GM18951 (cell line): ENCODE measurements around the gene EPHA6.
"Not testable (repeated sequence)": the region's sequence is repeated elsewhere in the genome, so short reads cannot be mapped to it uniquely, and the experiment has no call there.

Source experiments
- POLR2A ChIP-seq: IDR thresholded peaks from 4 replicates; pipeline ENCODE4 v1.6.1; 2011; ENCODE audit warnings: mild to moderate bottlenecking; ENCODE audit not compliant: insufficient read length, insufficient read depth; ENCODE audit errors: extremely low read depth
- in situ Hi-C: fragments of 300-500 bp; cut with MboI; formaldehyde crosslinking; loops from one replicate; pipeline ENCODE4 v1.12.0; 2022; ENCODE audit warnings: low sequenced_read_pairs, mixed read lengths, inconsistent platforms; ENCODE audit not compliant: unreplicated experiment

Gene EPHA6

DNA sequence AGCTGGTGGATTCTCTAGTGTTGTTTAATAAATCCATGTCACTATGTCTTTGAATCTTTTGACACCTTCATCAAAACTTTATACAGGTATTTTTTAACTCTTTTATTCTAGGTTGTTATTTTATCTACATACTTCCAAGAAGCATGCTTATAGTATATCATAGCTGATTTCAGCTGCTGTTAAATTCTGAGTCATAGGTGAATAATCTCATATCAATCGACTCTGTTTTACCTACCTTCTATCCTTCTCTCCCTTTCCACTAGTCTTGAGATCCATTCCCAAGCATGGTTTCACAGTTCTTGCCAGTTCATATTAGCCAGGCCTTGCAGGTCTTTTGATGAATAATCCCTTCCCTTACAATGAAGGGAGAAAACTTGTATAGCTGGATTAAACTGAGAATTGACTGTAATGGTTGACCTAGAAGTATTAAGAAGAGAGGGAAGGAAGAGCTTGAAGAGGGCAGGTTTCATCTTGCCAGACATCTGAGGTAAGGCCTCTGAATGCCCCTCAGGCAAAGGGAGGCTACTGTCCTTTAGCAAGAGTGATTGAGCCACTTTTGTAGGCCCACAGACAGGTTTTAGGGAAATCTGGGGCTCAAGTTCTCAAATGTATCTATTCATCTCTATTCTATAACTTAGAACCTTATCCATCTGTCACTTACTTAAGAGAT, 146.4 kb downstream of the EPHA6 start:
- TF ChIP-seq POLR2A = no peak
- in situ Hi-C loops = no loop called here

DNA sequence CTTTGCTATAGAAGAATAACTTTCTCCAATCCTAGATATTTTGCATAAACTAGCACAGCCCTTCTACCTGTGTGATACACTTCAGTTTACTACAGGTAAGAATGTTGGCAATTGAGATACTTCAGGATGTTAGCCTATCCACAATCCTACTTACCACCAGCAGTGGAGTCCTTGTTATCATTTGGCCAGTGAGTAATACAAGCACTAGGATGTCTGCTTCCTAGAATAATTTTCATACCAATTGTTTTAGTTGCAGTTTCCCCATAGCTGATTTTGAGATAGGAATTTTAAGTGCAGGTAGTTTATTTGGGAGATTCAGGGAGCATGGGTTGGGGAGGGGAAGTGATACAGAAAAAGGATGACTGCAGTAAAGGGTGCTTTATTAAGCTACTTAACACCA, 147.2 kb downstream of the EPHA6 start:
- in situ Hi-C loops = no loop called here
- no peak for TF ChIP-seq POLR2A

DNA sequence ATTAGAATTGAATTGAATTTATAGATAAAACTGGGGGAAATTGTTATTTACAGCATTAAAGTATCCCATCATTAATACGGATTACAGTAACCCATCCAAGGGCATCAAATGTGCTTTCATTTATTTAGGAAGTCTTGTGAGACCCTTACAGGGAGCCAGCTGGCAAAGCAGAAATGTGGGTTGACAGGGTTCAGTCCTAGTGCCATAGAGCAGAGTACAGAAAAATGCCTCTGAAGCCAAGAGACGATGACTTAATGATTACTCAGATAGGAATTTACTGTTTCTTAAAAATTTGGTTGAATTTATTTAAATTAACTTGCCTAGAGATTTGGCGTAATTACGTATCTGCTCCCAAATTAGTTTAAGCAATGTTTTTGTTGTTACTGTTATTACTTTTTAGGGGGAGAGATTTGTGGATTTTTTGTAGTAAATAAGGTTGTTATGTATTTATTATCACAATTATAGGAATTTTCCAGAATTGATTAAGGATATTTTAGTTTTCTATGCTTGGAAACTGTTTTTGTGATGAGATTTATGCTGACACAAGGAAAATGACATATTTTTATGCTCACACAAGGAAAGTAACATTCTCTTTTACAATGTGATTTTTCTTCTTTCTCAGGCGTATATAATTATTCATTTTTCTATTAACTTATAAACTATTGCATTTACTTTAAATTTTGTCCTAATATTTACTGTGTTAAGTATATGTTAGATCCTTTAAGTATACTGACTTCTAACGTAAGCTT, 152.0 kb downstream of the EPHA6 start:
- in situ Hi-C loops = no loop called here
- TF ChIP-seq POLR2A = no peak

DNA sequence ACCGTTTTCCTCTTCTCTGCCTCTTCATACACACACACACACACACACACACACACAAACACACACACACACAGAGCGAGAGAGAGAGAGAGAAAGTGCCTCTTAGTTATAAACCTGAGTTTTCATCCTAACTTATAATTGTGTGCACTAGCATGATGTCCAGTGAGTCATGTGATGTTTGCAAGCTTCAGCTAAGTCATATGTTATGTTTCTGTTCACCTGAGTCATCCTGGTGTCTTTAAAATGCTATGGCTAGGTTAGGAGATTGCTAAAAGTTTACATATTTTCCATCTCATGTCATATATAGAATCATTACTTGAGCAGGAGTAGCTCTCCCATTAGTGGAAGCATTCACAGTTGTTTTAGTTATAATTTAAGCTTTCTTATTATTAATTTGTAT, 155.8 kb downstream of the EPHA6 start:
- TF ChIP-seq POLR2A = no peak
- in situ Hi-C loops = no loop called here

DNA sequence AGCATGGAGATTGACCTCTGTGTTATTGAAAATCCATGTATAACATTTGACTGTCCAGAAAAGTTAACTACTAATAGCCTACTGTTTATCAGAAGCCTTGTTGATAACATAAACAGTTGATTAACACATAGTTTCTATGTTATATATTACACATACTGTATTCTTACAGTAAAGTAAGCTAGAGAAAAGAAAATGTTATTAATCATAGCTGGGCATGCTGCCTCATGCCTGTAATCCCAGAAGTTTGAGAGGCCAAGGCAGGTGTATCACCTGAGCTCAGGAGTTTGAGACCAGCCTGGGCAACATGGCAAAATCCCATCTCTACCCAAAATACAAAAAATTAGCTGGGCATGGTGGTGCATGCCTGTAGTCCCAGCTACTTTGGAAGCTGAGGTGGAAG, 163.3 kb downstream of the EPHA6 start:
- in situ Hi-C loops = no loop called here
- TF ChIP-seq POLR2A = no peak

DNA sequence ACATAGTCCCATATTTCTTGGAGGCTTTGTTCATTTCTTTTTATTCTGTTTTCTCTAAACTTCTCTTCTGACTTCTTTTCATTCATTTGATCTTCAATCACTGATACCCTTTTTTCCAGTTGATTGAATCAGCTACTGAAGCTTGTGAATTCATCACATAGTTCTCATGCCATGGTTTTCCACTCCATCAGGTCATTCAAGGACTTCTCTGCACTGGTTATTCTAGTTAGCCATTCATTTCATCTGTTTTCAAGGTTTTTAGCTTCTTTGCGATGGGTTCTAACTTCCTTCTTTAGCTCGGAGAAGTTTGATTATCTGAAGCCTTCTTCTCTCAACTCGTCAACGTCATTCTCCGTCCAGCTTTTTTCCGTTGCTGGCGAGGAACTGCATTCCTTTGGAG, 169.3 kb downstream of the EPHA6 start:
- in situ Hi-C loops = not testable (repeated sequence)

DNA sequence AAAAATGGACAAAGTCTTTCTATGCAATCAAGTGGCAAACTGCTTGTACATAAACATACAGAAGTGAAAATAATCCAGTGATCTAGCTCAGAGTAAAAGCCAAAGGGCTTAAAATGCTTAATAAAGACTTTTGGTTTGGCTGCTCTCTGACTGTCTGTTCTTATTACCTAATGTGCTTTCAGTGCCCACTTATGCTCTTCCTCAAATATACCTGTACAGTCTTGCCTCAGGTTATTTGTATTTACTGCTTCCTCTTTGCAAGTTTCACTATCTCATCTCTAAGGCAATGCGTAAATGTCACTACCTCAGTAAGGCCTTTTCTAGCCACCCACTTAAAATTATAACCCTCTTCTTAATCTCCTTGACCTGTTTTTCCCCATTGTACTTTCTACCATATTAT, 171.8 kb downstream of the EPHA6 start:
- TF ChIP-seq POLR2A = no peak
- in situ Hi-C loops = no loop called here

DNA sequence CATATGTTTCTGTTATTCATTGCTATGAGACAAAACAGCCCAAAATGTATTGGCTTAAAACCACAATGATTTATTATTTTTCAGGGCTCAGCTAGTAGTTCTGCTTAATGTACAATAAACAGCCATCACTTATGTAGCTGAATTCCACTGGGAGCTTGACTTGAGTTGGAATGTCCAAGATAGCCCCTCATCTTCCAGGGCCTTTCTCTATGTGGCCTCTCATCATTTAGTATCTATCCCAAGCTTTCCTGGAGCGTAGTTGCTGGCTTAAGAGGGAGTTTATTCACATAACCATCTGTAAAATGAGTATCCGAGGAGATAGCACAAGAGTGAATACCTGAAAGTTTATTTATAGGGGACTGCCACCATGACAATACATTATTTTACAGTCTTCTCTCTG, 176.8 kb downstream of the EPHA6 start:
- no peak for TF ChIP-seq POLR2A
- in situ Hi-C loops = no loop called here

DNA sequence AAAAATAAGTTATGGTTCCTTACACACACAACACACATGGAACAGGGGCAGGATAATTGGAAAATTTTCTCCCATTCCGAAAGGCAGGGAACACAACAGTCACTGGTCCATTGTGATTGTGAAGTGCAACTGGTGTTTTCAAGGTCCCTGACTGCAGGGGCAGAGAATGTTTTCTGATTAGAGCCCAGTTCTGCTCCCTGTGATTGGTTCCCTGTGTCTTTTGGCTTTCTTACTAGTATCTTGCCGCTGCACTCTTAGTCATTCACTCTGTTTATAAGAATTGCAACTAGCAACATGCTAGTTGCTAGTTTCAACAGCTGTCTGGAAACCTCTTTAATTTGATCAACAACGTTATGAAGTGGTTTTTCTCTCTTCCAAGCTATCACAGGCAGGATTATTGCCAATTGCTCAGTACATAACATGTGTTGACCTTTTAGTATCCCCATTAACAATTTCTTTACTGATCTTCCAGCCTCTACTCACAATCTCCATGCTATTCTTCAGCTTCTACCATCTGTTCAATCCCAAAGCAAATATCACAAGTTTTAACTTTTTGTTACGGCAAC, 177.5 kb downstream of the EPHA6 start:
- in situ Hi-C loops = no loop called here
- no peak for TF ChIP-seq POLR2A

DNA sequence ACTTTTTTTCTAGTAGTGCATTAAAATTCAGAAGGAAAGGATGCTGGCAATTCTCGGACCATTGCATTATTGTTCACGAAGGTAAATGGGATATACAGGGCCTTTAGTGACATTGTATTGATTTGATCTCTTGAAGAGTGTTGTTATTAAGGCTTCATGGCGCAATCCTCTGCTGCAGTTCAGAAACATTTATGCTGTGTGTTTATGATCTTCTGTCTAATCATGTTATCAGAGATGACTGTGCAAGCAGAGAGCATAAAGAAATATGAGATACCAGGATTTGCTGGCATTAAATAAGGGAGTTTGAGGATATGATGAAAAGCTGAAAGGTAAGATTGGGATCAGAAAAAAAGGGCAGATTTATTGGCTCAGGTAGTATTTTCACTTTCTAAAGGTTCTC, 180.6 kb downstream of the EPHA6 start:
- in situ Hi-C loops = no loop called here
- no peak for TF ChIP-seq POLR2A

DNA sequence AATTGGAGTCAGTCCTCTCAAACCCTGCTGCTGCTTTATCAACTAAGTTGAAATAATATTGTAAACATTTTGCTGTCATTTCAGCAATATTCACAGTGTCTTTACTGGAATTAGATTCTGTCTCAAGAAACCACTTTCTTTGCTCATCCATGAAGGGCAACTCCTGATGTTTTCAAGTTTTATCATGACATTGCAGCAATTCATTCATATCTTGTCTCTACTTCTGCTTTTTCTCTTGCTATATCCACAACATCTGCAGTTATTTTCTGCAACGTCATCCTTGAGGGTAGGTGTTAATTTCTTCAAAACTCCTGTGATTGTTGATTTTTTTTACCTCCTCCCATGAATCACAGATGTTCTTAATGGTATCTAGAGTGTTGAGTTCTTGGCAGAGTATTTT, 181.6 kb downstream of the EPHA6 start:
- TF ChIP-seq POLR2A = no peak
- in situ Hi-C loops = no loop called here

DNA sequence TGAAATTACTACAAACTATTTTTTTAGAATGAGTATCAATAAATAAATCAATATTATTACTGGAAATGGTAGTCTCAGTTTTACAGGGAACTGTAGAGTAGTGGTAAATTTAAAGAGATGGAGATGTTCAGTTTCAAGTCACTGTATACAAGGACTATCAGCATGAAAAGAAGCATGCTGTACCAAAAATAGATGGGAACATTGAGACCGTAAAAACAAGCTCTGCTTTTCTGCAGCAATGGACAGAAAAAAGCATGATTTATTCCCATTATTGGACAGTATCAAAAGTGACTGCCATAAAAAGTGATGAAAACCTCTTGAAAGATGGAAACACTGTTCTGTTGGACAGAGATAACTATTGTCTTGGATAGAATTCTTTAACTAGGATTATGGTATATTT, 187.2 kb downstream of the EPHA6 start:
- no peak for TF ChIP-seq POLR2A
- in situ Hi-C loops = no loop called here

DNA sequence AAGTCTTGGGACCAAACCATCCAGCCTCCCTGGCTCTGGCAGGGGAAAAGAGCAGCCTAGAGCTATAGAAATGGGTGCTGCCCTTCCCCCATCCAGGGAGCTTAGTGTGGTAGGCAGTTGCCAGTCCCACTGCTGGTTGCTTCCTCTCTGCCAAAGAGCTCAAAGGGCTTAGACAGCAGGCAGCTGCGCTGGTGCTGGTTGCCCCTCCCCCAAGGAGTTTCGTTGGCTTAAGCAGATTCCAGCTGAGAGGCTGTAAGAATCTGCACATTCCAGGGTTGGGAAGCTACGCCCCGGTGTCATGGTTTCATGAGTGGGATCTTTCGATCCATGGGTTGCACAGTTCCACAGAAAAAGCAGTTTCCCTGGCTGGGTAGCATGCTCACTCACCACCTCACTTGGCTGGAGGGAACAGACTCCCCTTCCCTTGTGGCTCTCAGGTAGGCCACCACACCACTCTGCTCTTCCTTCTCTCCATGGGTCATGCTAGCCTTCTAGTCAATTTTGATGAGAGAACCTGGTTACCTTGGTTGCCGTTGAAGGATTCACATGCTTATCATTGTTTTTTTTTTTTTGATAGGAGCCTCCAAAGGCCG, 195.1 kb downstream of the EPHA6 start:
- in situ Hi-C loops = no loop called here
- TF ChIP-seq POLR2A = no peak
